CD4-positive, alpha-beta memory T cell (primary cell): Measurements from ENCODE around the gene GTF3C4. TPM values are rescaled to one million over a fixed set of nuclear protein-coding genes. Genes with fewer than 3 reads are reported as not detected.

ENCODE experiments used
- CTCF ChIA-PET: fragments of 350-600 bp; sonication (Branson Sonifier 250); formaldehyde crosslinking; loops from one replicate; lab custom pipeline; 2021; ENCODE audit warnings: inconsistent platforms; ENCODE audit not compliant: partially characterized antibody; lab: Charles Lee
- POLR2A ChIA-PET: fragments of 350-600 bp; sonication (Branson Sonifier 250); formaldehyde crosslinking; loops from one replicate; lab custom pipeline; 2021; ENCODE audit not compliant: partially characterized antibody; lab: Charles Lee
- DNase-seq, 5 donors: peaks; one replicate each; pipeline versions ENCODE4 v3.0.0 to v3.0.0-alpha.2; 2020 to 2022; ENCODE audit warnings: mixed read lengths in 1 of 5
- H3K27ac ChIP-seq: one replicate; pipeline ENCODE4 v1.7.0; 2013; ENCODE audit warnings: low read depth, low read length
- H3K27me3 ChIP-seq: 2 replicates; pipeline ENCODE4 v1.7.0; 2013; ENCODE audit warnings: mild to moderate bottlenecking, low read length, moderate library complexity; ENCODE audit not compliant: insufficient read depth
- H3K36me3 ChIP-seq: 2 replicates; pipeline ENCODE4 v1.7.0; 2013; ENCODE audit warnings: mild to moderate bottlenecking, low read length, moderate library complexity; ENCODE audit not compliant: insufficient read depth
- H3K4me1 ChIP-seq: 2 replicates; pipeline ENCODE4 v1.7.0; 2013; ENCODE audit warnings: mild to moderate bottlenecking, low read length, moderate library complexity; ENCODE audit not compliant: insufficient read depth
- H3K4me3 ChIP-seq, 2 donors: one replicate each; pipeline ENCODE4 v1.7.0; 2013; ENCODE audit warnings: low read length in 2 of 2, mild to moderate bottlenecking in 1 of 2
- H3K9me3 ChIP-seq, 2 donors: one replicate each; pipeline ENCODE4 v1.7.0; 2013; ENCODE audit warnings: low read length in 2 of 2, control low read depth in 1 of 2; ENCODE audit not compliant: control insufficient read depth in 1 of 2
- H3K27ac Mint-ChIP-seq, 7 donors: one replicate each; pipeline ENCODE4 v1.8.0; 2020 to 2021; ENCODE audit warnings: mixed read lengths in 7 of 7, mild to moderate bottlenecking in 6 of 7, inconsistent platforms in 3 of 7, moderate library complexity in 3 of 7
- H3K27me3 Mint-ChIP-seq, 2 donors: one replicate each; pipeline ENCODE4 v1.8.0; 2020 to 2021; ENCODE audit warnings: mixed read lengths in 2 of 2
- H3K36me3 Mint-ChIP-seq, 2 donors: one replicate each; pipeline ENCODE4 v1.8.0; 2020 to 2021; ENCODE audit warnings: mixed read lengths in 2 of 2, inconsistent platforms in 1 of 2, mild to moderate bottlenecking in 1 of 2
- H3K4me1 Mint-ChIP-seq, 4 donors: one replicate each; pipeline ENCODE4 v1.8.0; 2020 to 2021; ENCODE audit warnings: mixed read lengths in 4 of 4, mild to moderate bottlenecking in 1 of 4
- H3K4me3 Mint-ChIP-seq, 8 donors: one replicate each; pipeline ENCODE4 v1.8.0; 2020 to 2021; ENCODE audit warnings: mixed read lengths in 8 of 8, mild to moderate bottlenecking in 7 of 8, moderate library complexity in 6 of 8, inconsistent platforms in 3 of 8
- H3K9me3 Mint-ChIP-seq, 8 donors: one replicate each; pipeline ENCODE4 v1.8.0; 2020 to 2021; ENCODE audit warnings: mixed read lengths in 8 of 8, mild to moderate bottlenecking in 5 of 8, inconsistent platforms in 3 of 8, moderate library complexity in 1 of 8
- intact Hi-C: fragments of 100-400 bp; cut with micrococcal nuclease; formaldehyde crosslinking; loops from one replicate; pipeline ENCODE4 v1.15.1; 2023
- polyA plus RNA-seq, 2 donors: library from polyadenylated mRNA; unstranded; fragments of 300-500 nt; fragmentation: Illumina TruSeq; gene quantifications; one replicate each; pipeline ENCODE4 v1.2.3, GENCODE V29; 2021
- total RNA-seq, 2 experiments: library from RNA; stranded (reverse); gene quantifications; one replicate each; pipeline ENCODE4 v1.2.3, GENCODE V29; 2021

GTF3C4 gene
- total and polyA plus RNA-seq, 4 experiments from 2014 or later = 2.7 to 13.2 (median 8.3) TPM

- ChIA-PET POLR2A (no interaction called here), CTCF (no interaction called here)
- intact Hi-C loops = no loop called here
- no peaks in the 10 kb centered on the region for H3K36me3 Mint-ChIP-seq
- Histone ChIP-seq H3K9me3 (no peaks in the 10 kb centered on the region), H3K27ac (no peak overlapping the region), H3K27me3 (no peaks in the 10 kb centered on the region), H3K4me1 (no peaks in the 10 kb centered on the region), H3K4me3 (no peak overlapping the region), H3K36me3 (no peaks in the 10 kb centered on the region)
- DNase-seq = no peak
- H3K27ac Mint-ChIP-seq = no peak overlapping the region
- H3K4me3 Mint-ChIP-seq = no peak overlapping the region
- no peaks in the 10 kb centered on the region for H3K4me1 Mint-ChIP-seq
- peaks cover 0 to 2% (median 0%) of the 10 kb centered on the region in 8 donors for H3K9me3 Mint-ChIP-seq
- H3K27me3 Mint-ChIP-seq = peaks cover 7 to 40% of the 10 kb centered on the region in 2 donors
Measured at GRCh38 chr9:132728071-132728470, 57.8 kb downstream of the GTF3C4 start.

GRCh38 chr9:132728497-132728896 is 58.2 kb downstream of the GTF3C4 start:
- Mint-ChIP-seq H3K4me1 (no peaks in the 10 kb centered on the region), H3K4me3 (no peak overlapping the region), H3K27me3 (peaks cover 6 to 37% of the 10 kb centered on the region in 2 donors), H3K27ac (no peak overlapping the region), H3K9me3 (peaks cover 0 to 2% (median 0%) of the 10 kb centered on the region in 8 donors), H3K36me3 (no peaks in the 10 kb centered on the region)
- Histone ChIP-seq H3K9me3 (no peaks in the 10 kb centered on the region), H3K36me3 (no peaks in the 10 kb centered on the region), H3K27ac (no peak overlapping the region), H3K4me3 (no peak overlapping the region), H3K4me1 (no peaks in the 10 kb centered on the region), H3K27me3 (no peaks in the 10 kb centered on the region)
- intact Hi-C loops = no loop called here
- no peak for DNase-seq
- ChIA-PET CTCF (no interaction called here), POLR2A (no interaction called here)

- Mint-ChIP-seq H3K27me3 (peaks cover 6 to 35% of the 10 kb centered on the region in 2 donors), H3K27ac (no peak overlapping the region), H3K36me3 (no peaks in the 10 kb centered on the region), H3K9me3 (peaks cover 0 to 2% (median 0%) of the 10 kb centered on the region in 8 donors), H3K4me1 (no peaks in the 10 kb centered on the region), H3K4me3 (no peak overlapping the region)
- no peak overlapping the region for H3K4me3 ChIP-seq
- DNase-seq = no peak
- H3K9me3 ChIP-seq = no peaks in the 10 kb centered on the region
- H3K36me3 ChIP-seq = no peaks in the 10 kb centered on the region
- H3K27ac ChIP-seq = no peak overlapping the region
- ChIA-PET POLR2A (no interaction called here), CTCF (no interaction called here)
- H3K4me1 ChIP-seq = no peaks in the 10 kb centered on the region
- intact Hi-C loops = no loop called here
- no peaks in the 10 kb centered on the region for H3K27me3 ChIP-seq
Measured at GRCh38 chr9:132729235-132729890, 59.1 kb downstream of the GTF3C4 start.

DNA sequence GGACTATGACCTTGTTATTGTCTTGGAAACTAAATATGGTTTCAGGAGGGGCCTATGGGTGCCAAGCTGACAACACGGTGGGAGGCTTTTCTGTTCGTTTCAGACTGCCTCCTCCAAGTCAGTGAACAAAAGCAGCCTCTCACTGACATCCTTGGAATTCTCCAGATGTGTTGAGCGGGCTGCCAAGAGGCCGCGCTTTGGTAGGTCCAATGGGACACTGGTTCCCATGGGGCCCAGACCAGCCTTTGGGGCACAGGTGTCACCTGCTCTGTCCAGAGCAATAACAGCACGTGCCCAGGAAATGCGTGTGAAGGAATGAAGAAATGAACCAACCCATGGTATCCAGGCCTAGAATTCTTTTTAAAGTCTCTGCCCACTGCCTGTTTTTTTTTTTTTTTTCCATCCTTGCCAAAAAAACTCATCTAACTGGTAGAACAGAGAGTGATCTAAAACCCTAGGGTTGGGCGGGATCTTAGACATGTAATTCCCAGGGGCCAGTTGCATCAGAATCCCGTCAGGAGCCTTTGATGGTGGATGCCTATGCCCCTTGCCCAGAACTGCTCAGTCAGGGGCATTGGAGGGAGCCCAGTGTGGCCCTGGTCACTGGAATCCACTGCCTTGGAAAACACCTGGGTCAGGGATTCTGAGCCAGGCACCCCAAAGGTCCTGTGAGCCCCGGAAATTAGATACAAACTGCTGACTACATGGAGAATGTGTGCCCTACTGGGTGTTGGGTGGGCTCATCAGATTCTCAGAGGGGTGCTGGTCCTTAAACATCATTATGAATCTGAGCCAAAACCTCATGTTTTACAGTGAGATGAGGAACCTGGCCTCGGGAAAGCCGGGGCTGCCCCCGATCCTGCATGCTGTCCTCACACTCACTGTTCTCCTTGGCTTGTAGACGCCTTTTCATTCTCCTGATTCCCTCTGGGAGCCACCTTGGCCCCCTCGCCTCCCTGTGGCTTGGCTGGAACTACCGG is 60.1 kb downstream of the GTF3C4 start:
- no peak overlapping the region for H3K4me3 Mint-ChIP-seq
- no peaks in the 10 kb centered on the region for H3K36me3 Mint-ChIP-seq
- DNase-seq = no peak
- H3K27ac ChIP-seq = no peak overlapping the region
- no peaks in the 10 kb centered on the region for H3K4me1 ChIP-seq
- H3K4me1 Mint-ChIP-seq = no peaks in the 10 kb centered on the region
- H3K4me3 ChIP-seq = no peak overlapping the region
- ChIA-PET POLR2A (no interaction called here), CTCF (no interaction called here)
- H3K27ac Mint-ChIP-seq = no peak overlapping the region
- no peaks in the 10 kb centered on the region for H3K27me3 ChIP-seq
- H3K36me3 ChIP-seq = no peaks in the 10 kb centered on the region
- H3K27me3 Mint-ChIP-seq = peaks cover 6 to 36% of the 10 kb centered on the region in 2 donors
- H3K9me3 Mint-ChIP-seq = peaks cover 0 to 2% (median 0%) of the 10 kb centered on the region in 8 donors
- intact Hi-C loops = no loop called here
- no peaks in the 10 kb centered on the region for H3K9me3 ChIP-seq

- Mint-ChIP-seq H3K4me3 (no peak overlapping the region), H3K36me3 (no peaks in the 10 kb centered on the region), H3K9me3 (peaks cover 0 to 2% (median 0%) of the 10 kb centered on the region in 8 donors), H3K27ac (no peak overlapping the region), H3K27me3 (peaks cover 6 to 36% of the 10 kb centered on the region in 2 donors), H3K4me1 (no peaks in the 10 kb centered on the region)
- Histone ChIP-seq H3K4me1 (no peaks in the 10 kb centered on the region), H3K36me3 (no peaks in the 10 kb centered on the region), H3K27ac (no peak overlapping the region), H3K4me3 (no peak overlapping the region), H3K9me3 (no peaks in the 10 kb centered on the region), H3K27me3 (no peaks in the 10 kb centered on the region)
- CTCF ChIA-PET = no interaction called here
- intact Hi-C loops = no loop called here
- POLR2A ChIA-PET = no interaction called here
- DNase-seq = no peak
Measured at GRCh38 chr9:132731230-132731629, 61.0 kb downstream of the GTF3C4 start.

- Histone ChIP-seq H3K9me3 (no peaks in the 10 kb centered on the region), H3K4me3 (no peak overlapping the region), H3K27me3 (no peaks in the 10 kb centered on the region), H3K36me3 (no peaks in the 10 kb centered on the region), H3K4me1 (no peaks in the 10 kb centered on the region), H3K27ac (no peak overlapping the region)
- no peaks in the 10 kb centered on the region for H3K36me3 Mint-ChIP-seq
- DNase-seq = no peak
- no peak overlapping the region for H3K27ac Mint-ChIP-seq
- POLR2A ChIA-PET = no interaction called here
- no peaks in the 10 kb centered on the region for H3K4me1 Mint-ChIP-seq
- H3K27me3 Mint-ChIP-seq = peaks cover 3 to 27% of the 10 kb centered on the region in 2 donors
- H3K4me3 Mint-ChIP-seq = peak overlapping the region in 1 of 8 donors; percentile 32
- peaks cover 0 to 2% (median 0%) of the 10 kb centered on the region in 8 donors for H3K9me3 Mint-ChIP-seq
- CTCF ChIA-PET = no interaction called here
- intact Hi-C loops = no loop called here
Measured at GRCh38 chr9:132732326-132733259, 62.3 kb downstream of the GTF3C4 start.
